CD14-positive monocyte (primary cell): ENCODE measurements around the gene MAB21L4. TPM values are rescaled to one million over a fixed set of nuclear protein-coding genes. Genes with fewer than 3 reads are reported as not detected.

ENCODE experiments used
- DNase-seq, 3 donors: peaks; one replicate each; pipeline ENCODE4 v3.0.0-alpha.2; 2011 to 2022
- H2AFZ ChIP-seq: 2 replicates; pipeline ENCODE4 v1.6.0; 2012; ENCODE audit warnings: mild to moderate bottlenecking, low read depth, low read length, inconsistent platforms; ENCODE audit not compliant: insufficient read depth, poor library complexity, severe bottlenecking
- H3K27ac ChIP-seq, 2 donors: 1 replicate in 1 of 2; 2 replicates in 1 of 2; pipeline ENCODE4 v1.5.1; 2012 to 2013; ENCODE audit warnings: low read length in 2 of 2, control low read depth in 1 of 2, inconsistent platforms in 1 of 2, low read depth in 1 of 2, mild to moderate bottlenecking in 1 of 2
- H3K27me3 ChIP-seq, 2 donors: one replicate each; pipeline versions ENCODE4 v1.6.0 to v1.6.1; 2011 to 2013; ENCODE audit warnings: low read length in 2 of 2; ENCODE audit not compliant: control insufficient read depth in 2 of 2, insufficient read depth in 2 of 2
- H3K36me3 ChIP-seq, 2 donors: replicated peaks in 1 of 2; 1 replicate in 1 of 2; 2 replicates in 1 of 2; pipeline versions ENCODE4 v1.5.1 to v1.6.1; 2012 to 2013; ENCODE audit warnings: low read length in 2 of 2, control low read depth in 1 of 2, inconsistent platforms in 1 of 2, mild to moderate bottlenecking in 1 of 2; ENCODE audit not compliant: insufficient read depth in 2 of 2, control insufficient read depth in 1 of 2
- H3K4me1 ChIP-seq, 2 donors: 1 replicate in 1 of 2; 2 replicates in 1 of 2; pipeline versions ENCODE4 v1.5.1 to v1.6.1; 2012 to 2013; ENCODE audit warnings: low read length in 2 of 2, control low read depth in 1 of 2, inconsistent platforms in 1 of 2, mild to moderate bottlenecking in 1 of 2, moderate library complexity in 1 of 2; ENCODE audit not compliant: insufficient read depth in 2 of 2, control insufficient read depth in 1 of 2
- H3K4me2 ChIP-seq: replicated peaks from 2 replicates; pipeline ENCODE3; 2012; ENCODE audit warnings: low read length, moderate library complexity, mild to moderate bottlenecking; ENCODE audit not compliant: poor library complexity, severe bottlenecking; ENCODE audit errors: extremely low read depth
- H3K4me3 ChIP-seq, 3 experiments: fragments of 200-600 bp in 1 of 3; sonication (generic) in 1 of 3; replicated peaks in 1 of 3; 1 replicate in 2 of 3; 2 replicates in 1 of 3; pipeline ENCODE4 v1.5.1; 2011 to 2013; ENCODE audit warnings: low read length in 3 of 3, mild to moderate bottlenecking in 3 of 3, control low read depth in 2 of 3, low read depth in 2 of 3, inconsistent platforms in 1 of 3, moderate library complexity in 1 of 3
- H3K79me2 ChIP-seq: 2 replicates; pipeline ENCODE4 v1.6.0; 2012; ENCODE audit warnings: mild to moderate bottlenecking, control low read depth, inconsistent platforms, low read length, moderate library complexity; ENCODE audit not compliant: insufficient read depth
- H3K9ac ChIP-seq: 2 replicates; pipeline ENCODE4 v1.6.0; 2017; ENCODE audit warnings: low read length, mild to moderate bottlenecking; ENCODE audit not compliant: insufficient read depth, poor library complexity, severe bottlenecking
- H3K9me3 ChIP-seq, 2 donors: replicated peaks in 1 of 2; 1 replicate in 1 of 2; 2 replicates in 1 of 2; pipeline versions ENCODE4 v1.5.1 to v1.6.1; 2012 to 2013; ENCODE audit warnings: low read length in 2 of 2, control low read depth in 1 of 2; ENCODE audit not compliant: control insufficient read depth in 1 of 2, insufficient read depth in 1 of 2
- H4K20me1 ChIP-seq: 2 replicates; pipeline ENCODE4 v1.6.0; 2012; ENCODE audit warnings: mild to moderate bottlenecking, low read length, control low read depth, moderate library complexity; ENCODE audit not compliant: insufficient read depth
- H3K27ac Mint-ChIP-seq, 7 donors: one replicate each; pipeline ENCODE4 v1.8.0; 2020; ENCODE audit warnings: mild to moderate bottlenecking in 7 of 7, mixed read lengths in 7 of 7, moderate library complexity in 6 of 7, inconsistent platforms in 2 of 7
- H3K27me3 Mint-ChIP-seq, 3 donors: one replicate each; pipeline ENCODE4 v1.8.0; 2021 to 2022; ENCODE audit warnings: low read depth in 3 of 3, mild to moderate bottlenecking in 3 of 3, mixed read lengths in 3 of 3, moderate library complexity in 3 of 3, inconsistent platforms in 1 of 3
- H3K36me3 Mint-ChIP-seq, 2 donors: one replicate each; pipeline ENCODE4 v1.8.0; 2020; ENCODE audit warnings: mixed read lengths in 2 of 2, inconsistent platforms in 1 of 2, mild to moderate bottlenecking in 1 of 2
- H3K4me1 Mint-ChIP-seq: one replicate; pipeline ENCODE4 v1.8.0; 2020; ENCODE audit warnings: mild to moderate bottlenecking, mixed read lengths
- H3K4me3 Mint-ChIP-seq, 2 donors: one replicate each; pipeline ENCODE4 v1.8.0; 2020; ENCODE audit warnings: mild to moderate bottlenecking in 2 of 2, mixed read lengths in 2 of 2, moderate library complexity in 1 of 2
- H3K9me3 Mint-ChIP-seq, 7 donors: one replicate each; pipeline ENCODE4 v1.8.0; 2020 to 2022; ENCODE audit warnings: mixed read lengths in 7 of 7, mild to moderate bottlenecking in 6 of 7, moderate library complexity in 6 of 7, inconsistent platforms in 2 of 7
- CTCF ChIP-seq: fragments of 200-600 bp; IDR thresholded peaks from one replicate; pipeline ENCODE4 v1.8.0; 2022; ENCODE audit warnings: antibody characterized with exemption, mild to moderate bottlenecking
- WGBS: methylation state at CpG from one replicate; pipeline ENCODE4 v1.1.5; 2013; ENCODE audit warnings: missing lambda C conversion rate; ENCODE audit not compliant: insufficient coverage; 5-methylcytosine and 5-hydroxymethylcytosine counted together
- intact Hi-C, 2 donors: fragments of 100-400 bp; cut with micrococcal nuclease; formaldehyde crosslinking; loops; one replicate each; pipeline versions ENCODE4 v1.15.0 to v1.15.1; 2023
- polyA plus RNA-seq, 3 donors: library from polyadenylated mRNA; depleted of rRNA in 1 of 3; unstranded in 2 of 3; stranded (reverse) in 1 of 3; fragments of 300-500 nt in 2 of 3; fragments of >200 nt in 1 of 3; fragmentation: Illumina TruSeq in 2 of 3; gene quantifications; 1 replicate in 2 of 3; 2 replicates in 1 of 3; pipeline ENCODE4 v1.2.3, GENCODE V29; 2012 to 2021

MAB21L4 gene
- polyA plus RNA-seq, 3 donors, result not detected

GRCh38 chr2:240840435-240841060, 55.4 kb downstream of the MAB21L4 start:
- Histone ChIP-seq H3K36me3 (no peaks in the 10 kb centered on the region), H3K9me3 (peaks cover 0 to 7% of the 10 kb centered on the region in 2 donors), H3K4me3 (no peak overlapping the region), H4K20me1 (no peaks in the 10 kb centered on the region), H3K4me1 (no peaks in the 10 kb centered on the region), H2AFZ (no peak overlapping the region), H3K4me2 (no peak overlapping the region), H3K27me3 (no peaks in the 10 kb centered on the region), H3K9ac (no peak overlapping the region), H3K27ac (no peak overlapping the region), H3K79me2 (no peaks in the 10 kb centered on the region)
- 57% methylated on average over 8 of the region's 9 CpGs for WGBS
- H3K27ac Mint-ChIP-seq, result no peak overlapping the region
- H3K4me3 Mint-ChIP-seq, result no peak overlapping the region
- DNase-seq, result peak in 1 of 3 donors; percentile 22
- intact Hi-C loops, result no loop called here
- no peak for TF ChIP-seq CTCF
- H3K36me3 Mint-ChIP-seq, result no peaks in the 10 kb centered on the region
- peaks cover 5 to 16% (median 7%) of the 10 kb centered on the region in 7 donors for H3K9me3 Mint-ChIP-seq
- H3K27me3 Mint-ChIP-seq, result peaks cover 12 to 20% (median 18%) of the 10 kb centered on the region in 3 donors
- H3K4me1 Mint-ChIP-seq, result no peaks in the 10 kb centered on the region

GRCh38 chr2:240839152-240840143, 56.5 kb downstream of the MAB21L4 start:
- intact Hi-C loops, result loop anchor here in 1 of 2 donors (10.0 kb wide), 1 partner anchor 325 kb away; no protein-coding TSS in a partner anchor
- H3K27me3 Mint-ChIP-seq, result peaks cover 8 to 21% (median 17%) of the 10 kb centered on the region in 3 donors
- DNase-seq, result no peak

More at GRCh38 chr2:240839152-240840143, 56.5 kb downstream of the MAB21L4 start:
- Histone ChIP-seq H2AFZ (no peak overlapping the region), H3K27me3 (no peaks in the 10 kb centered on the region), H3K9me3 (peaks cover 0 to 3% of the 10 kb centered on the region in 2 donors), H3K79me2 (no peaks in the 10 kb centered on the region), H4K20me1 (no peaks in the 10 kb centered on the region), H3K9ac (no peak overlapping the region), H3K4me2 (no peak overlapping the region), H3K4me1 (no peaks in the 10 kb centered on the region), H3K36me3 (no peaks in the 10 kb centered on the region), H3K27ac (no peak overlapping the region), H3K4me3 (no peak overlapping the region)
- WGBS, result 95% methylated on average over 21 of the region's 28 CpGs
- no peak for TF ChIP-seq CTCF
- H3K4me3 Mint-ChIP-seq, result no peak overlapping the region
- H3K27ac Mint-ChIP-seq, result no peak overlapping the region
- peaks cover 0 to 6% (median 3%) of the 10 kb centered on the region in 7 donors for H3K9me3 Mint-ChIP-seq
- H3K4me1 Mint-ChIP-seq, result no peaks in the 10 kb centered on the region
- H3K36me3 Mint-ChIP-seq, result no peaks in the 10 kb centered on the region
